Measurements from ENCODE around the gene LIMD2.

Gene LIMD2

DNA sequence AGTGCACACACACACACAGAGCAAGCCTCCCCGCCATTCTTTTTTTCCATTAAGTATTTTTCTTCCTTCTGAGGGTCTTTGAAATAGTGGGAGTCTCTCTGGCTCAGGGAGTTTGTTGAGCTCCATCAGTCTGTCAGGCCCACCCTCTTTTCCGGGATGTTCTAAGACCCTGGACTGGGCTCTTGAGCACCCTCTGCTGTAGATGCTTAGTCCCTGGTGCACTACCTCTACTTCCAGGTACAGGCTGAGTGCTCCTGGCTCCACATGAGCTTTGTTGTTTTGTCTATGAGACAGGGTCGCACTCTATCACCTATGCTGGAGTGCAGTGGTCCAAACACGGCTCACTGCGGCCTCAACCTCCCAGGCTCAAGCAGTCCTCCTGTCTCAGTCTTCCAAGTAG lies 20.7 kb downstream of the LIMD2 start:
- DNase-seq: no peak

DNA sequence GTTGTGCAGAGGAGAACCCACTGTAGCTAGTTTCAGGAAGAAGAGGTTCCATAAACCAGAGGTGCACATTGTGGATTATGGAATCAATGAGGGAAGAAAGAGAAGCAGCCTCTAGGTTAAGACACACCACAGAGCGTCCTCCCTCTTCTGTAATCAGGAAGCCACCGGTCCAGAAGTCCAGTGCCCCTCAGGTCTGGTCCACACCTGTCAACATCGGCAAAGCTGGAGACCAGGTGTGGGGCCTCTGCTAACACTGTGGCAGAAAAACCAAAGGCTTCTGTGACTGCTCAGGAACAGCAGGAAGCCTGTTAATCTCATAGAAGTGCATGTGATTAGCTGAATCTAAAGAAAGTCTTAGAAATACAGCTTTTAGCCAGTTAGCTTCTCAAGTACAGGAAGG lies 23.3 kb downstream of the LIMD2 start:
- no peak for DNase-seq

DNA sequence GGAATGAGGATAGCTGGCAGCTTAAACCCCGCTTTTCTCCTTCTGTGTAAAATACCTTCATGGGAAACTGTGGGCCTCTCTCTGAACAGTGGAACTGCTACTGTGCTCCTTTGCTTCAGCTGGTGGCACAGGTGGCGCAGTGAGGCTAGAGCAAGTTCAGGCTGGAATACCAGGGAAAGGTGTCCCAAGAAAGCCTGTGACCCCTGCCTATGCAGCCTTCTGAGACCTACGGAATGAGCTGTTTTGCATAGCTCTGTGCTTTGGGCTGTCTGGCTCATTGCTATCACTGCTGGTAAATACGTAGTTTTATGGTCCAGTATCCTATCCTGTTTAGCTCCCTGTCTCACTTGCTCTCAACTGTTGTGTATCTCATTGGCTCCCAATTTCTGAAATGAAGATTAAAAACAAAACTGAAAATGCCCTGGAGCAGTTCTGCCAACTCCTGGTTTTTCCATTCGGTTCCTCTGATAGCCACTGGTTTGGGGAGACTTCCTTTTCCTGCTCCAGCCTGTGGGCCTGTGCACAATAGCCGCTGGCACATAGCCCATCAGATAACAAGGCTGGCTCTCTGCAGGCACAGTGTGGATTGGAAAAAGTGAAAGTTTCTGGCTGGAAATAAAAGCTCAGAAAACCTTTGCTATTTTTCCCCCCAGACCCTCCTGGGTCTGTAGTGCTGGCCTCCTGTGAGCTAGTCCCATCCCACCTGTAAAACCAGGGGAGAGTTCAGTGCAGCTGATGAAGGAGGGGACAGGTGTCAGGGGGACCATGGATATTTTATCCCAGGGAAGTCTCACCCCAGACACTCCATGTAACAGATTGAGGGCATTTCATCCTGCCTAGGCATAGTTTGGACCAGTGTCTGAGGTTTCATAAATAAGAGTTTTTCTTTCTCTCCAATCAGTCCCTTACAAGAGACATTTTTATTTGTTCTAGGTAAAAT lies 24.0 kb downstream of the LIMD2 start:
- no peak for DNase-seq

DNA sequence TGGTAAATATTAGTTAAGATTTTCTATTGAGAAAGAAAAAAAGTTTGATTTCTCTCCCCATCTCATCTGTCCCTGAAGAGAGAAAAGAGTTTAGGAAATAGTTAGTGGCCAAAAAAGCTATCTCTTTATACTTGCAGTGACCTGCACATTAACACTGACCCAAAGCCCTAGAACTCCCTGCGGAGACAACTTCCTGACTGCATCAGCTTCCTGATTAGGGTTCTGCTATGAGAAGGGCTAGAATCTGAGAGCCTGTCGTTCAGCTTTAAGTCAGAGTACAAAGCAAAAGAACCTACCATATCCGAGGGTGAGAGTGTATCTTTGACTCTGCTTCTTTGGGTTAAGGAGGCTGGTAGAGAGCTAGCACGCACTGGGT lies 24.7 kb downstream of the LIMD2 start:
- no peak for DNase-seq

DNA sequence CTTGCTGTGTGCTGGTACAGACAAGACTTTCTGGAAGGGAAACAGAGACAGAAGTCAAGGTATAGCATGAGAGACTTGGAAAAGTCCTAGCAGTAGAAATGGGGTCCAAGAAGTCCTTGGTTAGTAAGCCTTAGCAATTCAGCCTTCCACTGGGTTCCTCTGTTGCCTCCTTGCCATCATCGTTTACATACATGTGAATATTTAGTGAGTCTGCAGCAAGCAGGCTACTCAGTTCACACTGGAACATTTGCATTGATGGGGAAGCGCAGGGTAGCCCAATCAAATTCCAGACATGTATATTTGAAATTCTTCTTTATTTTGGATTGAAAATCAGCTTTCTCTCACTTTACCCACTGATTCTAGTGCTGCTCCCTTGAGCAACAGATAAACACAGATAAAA lies 27.1 kb downstream of the LIMD2 start:
- no peak for DNase-seq

DNA sequence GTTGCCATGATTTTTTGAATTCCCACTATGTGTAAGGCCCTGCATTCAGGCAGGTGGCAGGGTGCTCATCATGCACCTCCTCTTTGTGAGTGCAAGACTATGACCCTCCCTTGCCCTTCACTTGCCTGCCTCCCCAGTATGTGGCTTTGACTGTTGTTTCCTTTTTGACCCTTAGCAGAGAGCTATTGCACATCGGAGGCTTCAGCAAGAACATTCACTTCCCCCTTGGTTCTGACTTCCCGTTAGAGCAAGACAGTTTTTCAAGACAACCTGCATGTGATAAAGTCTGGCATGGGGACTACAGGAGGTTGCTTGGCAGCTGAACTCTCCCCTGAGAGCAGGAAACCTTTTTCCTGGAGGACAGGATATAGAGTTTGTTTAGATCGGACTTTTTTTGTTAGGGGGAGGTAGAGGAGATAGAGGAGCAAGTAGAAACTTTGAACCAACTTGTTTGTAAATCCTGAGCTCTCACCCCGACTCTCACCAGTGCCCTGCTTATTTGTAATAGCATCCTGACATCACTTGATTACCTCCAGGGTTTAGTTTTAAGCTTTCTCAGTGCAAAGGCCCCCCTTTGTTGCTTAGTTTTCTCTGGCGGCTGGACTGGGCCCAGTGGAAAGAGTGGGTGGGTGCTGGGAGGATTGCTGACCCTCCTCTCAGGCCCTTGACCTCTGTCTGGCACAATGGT lies 34.3 kb downstream of the LIMD2 start:
- no peak for DNase-seq

DNA sequence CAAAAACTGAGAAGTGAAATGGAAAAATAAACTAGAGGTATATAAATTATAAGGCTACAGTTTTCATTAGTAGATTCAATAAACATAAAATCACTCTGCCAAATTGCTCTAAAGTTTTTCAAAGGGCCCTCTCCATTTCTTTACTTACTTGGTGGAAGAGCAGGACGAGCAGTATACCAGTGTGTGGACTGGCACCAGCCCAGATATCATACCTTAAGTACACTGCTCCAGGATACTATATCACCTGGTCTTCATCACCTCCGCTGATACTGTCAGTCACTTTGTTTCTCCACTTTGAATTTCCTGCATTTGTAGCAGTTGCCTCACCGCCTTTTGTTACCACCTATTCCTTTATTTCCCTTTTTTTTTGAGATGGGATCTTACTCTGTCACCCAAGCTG lies 40.1 kb downstream of the LIMD2 start:
- DNase-seq: no peak

DNA sequence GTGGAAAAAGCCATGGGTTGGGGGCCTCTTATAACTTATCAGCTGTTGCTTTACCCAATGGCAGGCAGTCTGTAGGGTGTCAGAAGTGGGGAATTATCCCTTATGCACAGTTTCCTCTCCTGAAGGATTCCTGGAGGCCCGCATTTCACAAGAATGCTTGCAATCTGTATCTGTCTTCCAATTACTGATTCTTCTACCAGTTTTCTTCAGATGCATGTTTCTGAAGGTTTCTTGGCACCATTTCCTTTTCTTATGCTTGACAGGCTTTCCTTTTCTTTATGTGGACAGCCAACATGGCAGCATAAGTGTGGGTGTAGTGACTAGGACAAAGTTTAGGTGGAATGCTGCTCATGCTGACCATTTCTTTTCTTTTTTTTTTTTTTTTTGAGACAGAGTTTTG lies 41.6 kb downstream of the LIMD2 start:
- DNase-seq: no peak

DNA sequence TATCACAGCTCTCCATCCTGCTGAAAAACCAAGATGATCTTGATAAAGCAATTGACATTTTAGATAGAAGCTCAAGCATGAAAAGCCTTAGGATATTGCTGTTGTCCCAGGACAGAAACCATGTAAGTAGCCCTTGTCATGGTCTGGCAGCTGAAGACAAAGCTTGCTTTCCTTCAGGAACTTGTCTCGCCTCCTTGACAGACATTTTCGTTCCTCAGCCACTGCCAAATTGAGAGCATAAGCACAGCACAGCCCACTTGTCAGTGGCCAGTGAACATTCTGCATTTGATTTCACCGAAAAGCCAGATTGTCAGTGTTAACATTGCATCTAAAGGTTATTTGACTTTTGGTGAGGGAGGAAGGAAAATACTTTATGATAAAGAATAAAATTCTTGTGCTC lies 42.1 kb downstream of the LIMD2 start:
- no peak for DNase-seq

DNA sequence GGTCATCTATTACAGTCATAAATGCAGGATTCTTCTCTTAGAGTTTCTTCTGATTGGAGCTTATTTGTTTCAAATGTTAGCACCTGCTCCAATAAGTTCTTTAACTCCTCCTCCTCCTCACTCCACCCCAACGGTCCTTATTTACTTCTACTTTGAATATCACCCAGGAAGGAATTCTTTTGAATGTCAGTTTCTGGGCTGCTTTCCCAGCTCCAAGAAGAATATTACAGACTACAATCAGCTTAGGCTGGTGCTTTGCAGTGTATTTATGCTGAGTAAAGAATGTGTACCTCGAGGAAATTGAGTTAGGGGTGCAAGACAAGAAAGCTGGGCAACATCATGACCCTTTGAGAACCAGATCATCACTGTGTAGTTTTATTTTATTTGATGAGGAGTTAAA lies 46.9 kb downstream of the LIMD2 start:
- no peak for DNase-seq

DNA sequence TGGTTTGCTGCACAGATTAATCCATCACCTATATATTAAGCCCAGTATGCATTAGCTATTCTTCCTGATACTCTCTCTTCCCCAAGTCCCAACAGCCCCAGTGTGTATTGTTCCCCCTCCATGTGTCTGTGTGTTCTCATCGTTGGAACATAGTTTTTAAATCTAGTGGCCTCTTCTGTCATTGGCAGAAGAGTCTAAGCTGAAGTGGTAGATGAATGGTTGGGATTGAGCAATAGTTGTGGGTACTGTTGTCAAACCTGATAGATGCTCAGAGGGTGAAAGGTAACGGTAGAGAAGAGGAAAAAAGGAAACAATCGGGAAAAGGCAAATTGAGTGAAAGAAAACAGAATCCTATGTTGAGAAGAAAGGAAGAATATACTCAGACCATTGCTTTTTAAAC lies 47.8 kb downstream of the LIMD2 start:
- DNase-seq: no peak

DNA sequence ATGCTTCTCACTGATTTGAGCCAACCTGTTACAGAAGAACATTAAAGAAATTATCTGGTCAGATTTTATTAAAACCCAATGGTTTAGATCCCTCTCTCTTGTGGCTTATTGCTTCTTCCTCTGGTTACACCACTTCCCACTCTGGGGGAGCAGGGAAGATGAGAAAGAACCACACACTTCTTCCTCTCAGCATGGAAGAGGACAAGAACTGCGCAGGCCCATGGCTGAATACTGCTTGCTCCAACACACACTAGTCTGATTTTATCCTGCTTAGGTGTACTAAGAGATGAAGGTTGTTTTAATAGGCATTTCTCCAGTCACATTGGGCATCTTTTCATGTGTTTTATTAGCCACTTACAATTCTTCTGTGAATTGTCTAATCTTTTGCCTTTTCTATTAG lies 50.1 kb downstream of the LIMD2 start:
- DNase-seq: no peak

DNA sequence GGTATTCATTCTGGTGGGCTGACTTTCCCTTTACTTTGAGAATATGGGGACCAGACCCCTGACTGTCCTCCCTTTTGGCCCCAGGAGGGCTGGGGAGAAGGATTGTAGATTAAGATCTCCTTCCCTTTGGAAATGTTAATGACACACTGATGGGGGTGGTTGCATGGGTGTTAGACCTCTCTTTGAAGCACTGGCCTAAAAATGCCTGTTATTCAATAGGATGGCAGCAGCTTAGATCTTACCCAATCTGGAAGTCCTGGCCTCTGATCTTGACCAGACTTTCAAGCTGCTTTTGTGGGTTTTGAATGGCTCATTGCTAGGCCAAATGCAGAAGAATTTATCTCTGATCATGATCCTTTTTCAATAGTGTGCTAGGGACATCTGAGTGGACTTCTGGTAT lies 52.0 kb downstream of the LIMD2 start:
- no peak for DNase-seq

DNA sequence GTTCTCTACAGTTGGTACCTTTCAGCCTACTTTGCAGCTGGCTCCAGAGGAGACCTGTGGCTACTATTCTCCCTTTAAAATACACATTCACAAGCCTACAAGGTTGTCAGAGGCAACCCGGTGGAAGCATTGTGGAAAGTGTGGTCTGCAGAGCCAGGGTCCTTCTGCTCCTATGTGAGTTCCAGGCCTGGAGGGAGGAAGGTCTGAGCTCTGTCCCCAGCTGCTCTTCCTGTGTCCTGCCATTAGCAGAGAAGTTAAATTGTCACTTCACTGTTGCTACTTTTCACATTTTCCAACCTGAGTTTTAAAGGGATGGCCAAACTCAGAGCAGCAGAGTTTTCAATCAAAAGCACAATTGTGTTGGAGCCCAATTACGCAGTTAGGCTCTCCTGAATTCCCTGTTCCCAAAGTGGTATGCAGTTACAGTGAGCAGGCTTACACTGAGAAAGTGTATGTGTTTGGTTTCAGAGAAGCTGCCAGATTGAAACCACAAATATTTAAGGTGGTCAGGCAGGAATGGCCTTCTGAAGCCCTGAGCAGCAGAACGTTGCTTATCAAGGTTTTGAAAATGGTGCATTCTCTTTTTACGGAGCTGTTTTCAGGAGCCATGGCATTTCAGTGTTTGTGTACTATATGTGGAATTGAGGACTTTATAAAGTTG lies 52.7 kb downstream of the LIMD2 start:
- DNase-seq: no peak

DNA sequence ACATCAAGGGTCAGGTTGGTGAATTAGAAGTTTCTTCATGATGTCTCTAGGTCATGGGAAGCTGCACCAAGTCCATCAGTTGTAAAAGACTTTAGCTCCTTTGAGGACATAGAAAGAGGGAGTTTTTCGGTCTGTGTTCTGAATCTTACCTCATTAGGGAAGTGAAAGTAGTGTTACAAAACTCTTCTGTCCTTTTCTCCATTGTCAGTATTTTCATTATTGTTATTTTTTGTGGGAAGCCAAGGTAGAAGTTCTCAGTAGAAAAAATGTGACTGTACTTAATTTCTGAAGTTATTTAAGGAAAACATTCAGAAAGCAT lies 53.5 kb downstream of the LIMD2 start:
- no peak for DNase-seq
